Stimulated activated naive CD8-positive, alpha-beta T cell treated with anti-CD3 and anti-CD28 coated beads, Interleukin-15, amount 100 ng/mL, for 72 hours (primary cell): Measurements from ENCODE around the gene WARS2.
"Not testable (repeated sequence)": the region's sequence is repeated elsewhere in the genome, so short reads cannot be mapped to it uniquely, and the experiment has no call there.

ENCODE experiments used
- ATAC-seq: fragments of 150-1000 bp; cut with Tn5 transposase; 2 replicates; pipeline ENCODE4 v1.10.0; 2021; ENCODE audit warnings: mild to moderate bottlenecking, moderate library complexity
- DNase-seq, 2 donors: peaks; one replicate each; pipeline ENCODE4 v3.0.0; 2021 to 2022
- H3K27ac Mint-ChIP-seq, 2 donors: one replicate each; pipeline ENCODE4 v1.8.0; 2022; ENCODE audit warnings: mild to moderate bottlenecking in 2 of 2, mixed read lengths in 2 of 2, moderate library complexity in 2 of 2
- H3K27me3 Mint-ChIP-seq: one replicate; pipeline ENCODE4 v1.8.0; 2022; ENCODE audit warnings: mixed read lengths
- H3K4me1 Mint-ChIP-seq: one replicate; pipeline ENCODE4 v1.8.0; 2022; ENCODE audit warnings: mild to moderate bottlenecking, mixed read lengths
- H3K4me3 Mint-ChIP-seq, 2 donors: one replicate each; pipeline ENCODE4 v1.8.0; 2022; ENCODE audit warnings: mild to moderate bottlenecking in 2 of 2, mixed read lengths in 2 of 2, moderate library complexity in 1 of 2
- H3K9me3 Mint-ChIP-seq, 2 donors: one replicate each; pipeline ENCODE4 v1.8.0; 2022; ENCODE audit warnings: mixed read lengths in 2 of 2

WARS2 gene

DNA sequence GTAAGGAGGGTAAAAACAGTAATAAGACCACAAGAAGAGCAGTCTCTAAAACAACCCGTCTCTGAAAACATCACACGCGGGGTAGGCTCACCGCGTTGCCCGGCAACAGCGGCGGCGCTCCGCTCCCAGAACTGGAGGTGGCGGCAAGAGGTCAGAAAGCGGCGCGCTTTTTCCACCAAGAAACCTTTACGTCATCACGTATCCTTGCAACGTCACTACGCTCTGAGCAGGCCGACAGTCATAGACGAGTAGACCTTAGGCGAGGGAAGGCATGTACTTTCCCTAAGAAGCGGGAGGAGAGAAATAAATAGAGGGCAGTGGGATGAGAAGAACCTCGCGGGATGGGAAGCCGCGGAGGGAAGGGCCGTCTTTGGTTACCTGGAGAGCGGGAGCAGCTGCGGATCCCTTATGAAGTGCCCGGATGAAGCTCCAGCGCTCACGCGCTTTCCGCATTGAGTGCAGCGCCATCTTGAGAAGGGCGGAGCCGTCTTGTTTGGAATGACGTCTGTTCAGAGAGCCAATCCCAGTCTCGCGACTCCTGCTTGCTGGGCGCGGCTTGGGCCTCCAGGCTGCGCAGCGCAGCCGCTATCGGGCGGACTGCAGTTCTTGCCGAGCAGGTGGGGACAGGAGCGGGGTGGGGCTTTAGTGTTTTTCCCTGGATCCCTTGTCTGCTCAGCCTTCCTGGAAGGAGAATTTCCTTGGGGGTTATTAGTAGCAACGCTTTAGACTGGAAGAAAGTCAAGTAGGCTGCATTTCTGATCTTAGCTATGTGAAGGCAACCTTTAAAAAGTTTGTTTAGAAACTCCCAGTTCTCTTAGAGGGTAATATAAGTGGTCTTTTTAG lies at the start of gene WARS2:
Gene WARS2, minus strand, starts transcription at position 477 of the 843 bp plus-strand sequence. Its CDS starts 9 bp downstream, at position 468.
- no peaks in the 10 kb centered on the region for H3K27me3 Mint-ChIP-seq
- ATAC-seq (peak; percentile 94), DNase-seq (peak; percentile 93 to 95)
- H3K4me1 Mint-ChIP-seq = peaks cover 20% of the 10 kb centered on the region
- no peak within 1 kb of the TSS for H3K27ac Mint-ChIP-seq
- no peak within 1 kb of the TSS for H3K4me3 Mint-ChIP-seq
- H3K9me3 Mint-ChIP-seq = no peaks in the 10 kb centered on the region

DNA sequence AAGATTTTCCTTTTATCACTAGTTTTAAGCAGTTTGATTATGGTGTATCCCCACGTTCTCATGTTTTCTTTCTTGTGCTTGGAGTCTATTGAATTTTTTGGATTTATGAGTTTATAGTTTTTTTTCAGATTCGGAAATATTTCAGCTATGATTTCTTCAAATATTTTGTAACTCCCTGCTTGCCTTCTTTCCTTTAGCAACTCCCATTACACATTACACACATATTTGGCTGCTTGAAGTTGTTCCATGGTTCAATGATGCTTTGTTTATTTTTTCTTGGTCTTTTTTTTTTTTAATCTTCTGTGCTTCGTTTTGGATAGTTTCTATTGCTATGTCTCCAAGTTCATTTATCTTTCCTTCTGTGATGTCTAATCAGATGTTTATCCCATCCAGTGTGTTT lies 48.5 kb upstream of the WARS2 start:
- no peaks in the 10 kb centered on the region for H3K27me3 Mint-ChIP-seq
- ATAC-seq = no peak
- DNase-seq = no peak
- peaks cover 4 to 8% of the 10 kb centered on the region in 2 donors for H3K9me3 Mint-ChIP-seq
- no peaks in the 10 kb centered on the region for H3K4me1 Mint-ChIP-seq
- no peak overlapping the region for H3K4me3 Mint-ChIP-seq
- H3K27ac Mint-ChIP-seq = no peak overlapping the region

DNA sequence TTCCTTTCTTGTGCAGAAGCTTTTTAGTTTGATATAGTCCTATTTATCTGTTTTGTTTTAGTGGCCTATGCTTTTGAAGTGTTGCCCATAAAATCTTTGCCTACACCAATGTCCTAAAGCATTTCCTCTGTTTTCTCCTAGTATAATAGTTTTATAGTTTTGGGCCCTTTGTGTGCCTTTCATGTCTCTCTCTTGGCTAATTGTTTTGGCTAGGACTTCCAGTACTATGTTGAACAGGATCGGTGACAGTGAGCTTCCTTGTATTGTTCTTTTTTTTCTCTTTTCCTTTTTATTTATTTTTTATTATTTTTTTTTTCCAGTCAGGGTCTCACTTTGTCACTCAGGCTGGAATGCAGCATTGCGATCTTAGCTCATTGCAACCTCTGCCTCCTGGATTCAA lies 47.0 kb upstream of the WARS2 start:
- Mint-ChIP-seq H3K4me1 (no peaks in the 10 kb centered on the region), H3K27ac (no peak overlapping the region), H3K27me3 (no peaks in the 10 kb centered on the region), H3K9me3 (peaks cover 4 to 8% of the 10 kb centered on the region in 2 donors), H3K4me3 (no peak overlapping the region)
- DNase-seq (no peak), ATAC-seq (no peak)

GRCh38 chr1:119186471-119186870 lies 46.0 kb upstream of the WARS2 start:
- H3K9me3 Mint-ChIP-seq = peaks cover 4 to 15% of the 10 kb centered on the region in 2 donors
- H3K4me3 Mint-ChIP-seq = no peak overlapping the region
- H3K27ac Mint-ChIP-seq = no peak overlapping the region
- H3K4me1 Mint-ChIP-seq = no peaks in the 10 kb centered on the region
- DNase-seq (no peak), ATAC-seq (no peak)
- H3K27me3 Mint-ChIP-seq = no peaks in the 10 kb centered on the region

DNA sequence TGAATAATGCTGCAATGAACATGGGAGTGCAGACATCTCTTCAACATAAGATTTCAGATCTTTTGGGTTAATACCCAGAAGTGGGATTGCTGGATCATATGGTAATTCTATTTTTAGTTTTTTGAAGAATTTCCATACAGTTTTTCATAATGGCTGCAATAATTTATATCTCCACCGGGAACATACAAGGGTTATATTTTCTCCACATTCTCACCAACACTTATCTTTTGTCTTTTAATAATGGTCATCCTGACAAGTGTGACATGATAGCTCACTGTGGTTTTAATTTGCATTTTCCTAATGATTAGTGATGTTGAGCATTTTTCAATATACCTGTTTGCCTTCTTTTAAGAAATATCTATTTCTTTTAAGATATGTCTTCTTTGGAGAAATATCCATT lies 44.5 kb upstream of the WARS2 start:
- Mint-ChIP-seq H3K27me3 (no peaks in the 10 kb centered on the region), H3K27ac (no peak overlapping the region), H3K4me3 (no peak overlapping the region), H3K9me3 (peaks cover 10 to 15% of the 10 kb centered on the region in 2 donors), H3K4me1 (no peaks in the 10 kb centered on the region)
- DNase-seq (no peak), ATAC-seq (no peak)

- Mint-ChIP-seq H3K27me3 (no peaks in the 10 kb centered on the region), H3K4me3 (no peak overlapping the region), H3K27ac (no peak overlapping the region), H3K4me1 (no peaks in the 10 kb centered on the region), H3K9me3 (peaks cover 22 to 24% of the 10 kb centered on the region in 2 donors)
- DNase-seq = no peak
- no peak for ATAC-seq
These were observed 40.8 kb upstream of the WARS2 start for GRCh38 chr1:119181218-119181617.

DNA sequence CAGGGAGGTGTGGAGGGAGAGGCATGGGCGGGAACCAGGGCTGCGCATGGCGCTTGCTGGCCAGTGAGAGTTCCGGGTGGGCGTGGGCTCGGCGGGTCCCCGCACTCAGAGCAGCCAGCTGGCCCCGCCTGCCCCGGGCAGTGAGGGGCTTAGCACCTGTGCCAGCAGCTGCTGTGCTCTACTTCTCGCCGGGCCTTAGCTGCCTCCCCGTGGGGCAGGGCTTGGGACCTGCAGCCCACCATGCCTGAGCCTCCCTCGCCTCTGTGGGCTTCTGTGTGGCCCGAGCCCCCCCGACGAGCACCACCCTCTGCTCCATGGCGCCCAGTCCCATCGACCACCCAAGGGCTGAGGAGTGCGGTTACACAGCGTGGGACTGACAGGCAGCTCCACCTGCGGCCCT lies 38.6 kb upstream of the WARS2 start:
- Mint-ChIP-seq H3K9me3 (peaks cover 22 to 24% of the 10 kb centered on the region in 2 donors), H3K27me3 (no peaks in the 10 kb centered on the region), H3K4me3 (no peak overlapping the region), H3K27ac (no peak overlapping the region), H3K4me1 (no peaks in the 10 kb centered on the region)
- DNase-seq (no peak), ATAC-seq (no peak)

- not testable (repeated sequence) for DNase-seq, H3K27me3 Mint-ChIP-seq, H3K4me1 Mint-ChIP-seq, ATAC-seq, H3K27ac Mint-ChIP-seq, H3K4me3 Mint-ChIP-seq
- peaks cover 10 to 28% of the 10 kb centered on the region in 2 donors for H3K9me3 Mint-ChIP-seq
These were observed 32.5 kb upstream of the WARS2 start for GRCh38 chr1:119172927-119173326.

DNA sequence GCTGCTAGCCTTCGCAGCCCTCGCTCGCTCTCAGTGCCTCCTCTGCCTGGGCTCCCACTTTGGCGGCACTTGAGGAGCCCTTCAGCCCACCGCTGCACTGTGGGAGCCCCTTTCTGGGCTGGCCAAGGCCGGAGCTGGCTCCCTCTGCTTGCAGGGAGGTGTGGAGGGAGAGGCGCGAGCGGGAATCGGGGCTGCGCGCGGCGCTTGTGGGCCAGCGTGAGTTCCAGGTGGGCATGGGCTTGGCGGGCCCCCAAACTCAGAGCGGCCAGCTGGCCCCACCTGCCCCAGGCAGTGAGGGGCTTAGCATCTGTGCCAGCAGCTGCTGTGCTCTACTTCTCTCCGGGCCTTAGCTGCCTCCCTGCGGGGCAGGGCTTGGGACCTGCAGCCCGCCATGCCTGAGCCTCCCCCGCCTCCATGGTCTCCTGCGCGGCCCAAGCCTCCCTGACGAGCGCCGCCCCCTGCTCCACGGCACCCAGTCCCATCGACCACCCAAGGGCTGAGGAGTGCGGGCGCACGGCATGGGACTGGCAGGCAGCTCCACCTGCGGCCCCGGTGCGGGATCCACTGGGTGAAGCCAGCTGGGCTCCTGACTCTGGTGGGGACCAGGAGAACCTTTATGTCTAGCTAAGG lies 31.0 kb upstream of the WARS2 start:
- ATAC-seq, DNase-seq, H3K27ac Mint-ChIP-seq, H3K4me3 Mint-ChIP-seq, H3K4me1 Mint-ChIP-seq, H3K27me3 Mint-ChIP-seq: not testable (repeated sequence)
- peaks cover 0 to 20% of the 10 kb centered on the region in 2 donors for H3K9me3 Mint-ChIP-seq

DNA sequence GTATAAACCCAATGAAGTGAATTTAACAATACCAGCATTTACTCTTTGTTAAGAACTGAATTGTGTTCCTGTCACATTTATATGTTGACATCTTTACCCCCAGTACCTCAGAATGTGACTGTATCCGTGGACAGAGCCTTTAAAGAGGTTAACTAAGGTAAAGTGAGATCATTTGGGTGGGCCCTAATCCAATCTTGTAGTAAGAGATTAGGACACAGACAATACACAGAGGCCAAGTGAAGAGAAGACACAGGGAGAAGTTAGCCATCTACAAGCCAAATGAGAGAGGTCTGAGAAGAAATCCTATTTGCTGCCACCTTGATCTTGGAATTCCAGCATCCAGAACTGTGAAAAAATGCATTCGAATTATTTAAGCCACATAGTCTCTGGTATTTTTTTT lies 22.9 kb upstream of the WARS2 start:
- no peaks in the 10 kb centered on the region for H3K4me1 Mint-ChIP-seq
- no peak for DNase-seq
- H3K4me3 Mint-ChIP-seq = no peak overlapping the region
- no peaks in the 10 kb centered on the region for H3K9me3 Mint-ChIP-seq
- no peak overlapping the region for H3K27ac Mint-ChIP-seq
- no peak for ATAC-seq
- H3K27me3 Mint-ChIP-seq = no peaks in the 10 kb centered on the region

DNA sequence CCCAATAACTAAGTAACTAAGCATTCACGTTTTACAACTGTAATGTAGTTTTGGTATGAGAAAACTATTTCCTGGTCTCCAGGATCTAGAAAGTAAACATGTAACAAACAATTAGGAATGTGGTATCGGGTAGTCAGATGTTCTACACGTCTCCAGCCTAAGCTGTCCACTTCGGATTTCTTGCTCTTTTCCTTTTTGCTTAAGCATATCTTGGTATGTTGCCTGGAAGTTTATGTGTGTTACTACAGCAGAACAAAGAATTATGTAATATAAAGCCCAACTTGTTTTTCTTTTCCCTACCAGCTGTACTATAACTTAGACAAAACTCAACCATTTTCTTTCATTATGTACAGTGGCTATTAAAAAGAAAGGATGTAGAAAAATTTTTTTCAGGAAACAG lies 20.4 kb upstream of the WARS2 start:
- H3K27ac Mint-ChIP-seq = no peak overlapping the region
- H3K27me3 Mint-ChIP-seq = no peaks in the 10 kb centered on the region
- no peak overlapping the region for H3K4me3 Mint-ChIP-seq
- no peaks in the 10 kb centered on the region for H3K9me3 Mint-ChIP-seq
- no peak for ATAC-seq
- H3K4me1 Mint-ChIP-seq = peaks cover 3% of the 10 kb centered on the region
- DNase-seq = no peak

DNA sequence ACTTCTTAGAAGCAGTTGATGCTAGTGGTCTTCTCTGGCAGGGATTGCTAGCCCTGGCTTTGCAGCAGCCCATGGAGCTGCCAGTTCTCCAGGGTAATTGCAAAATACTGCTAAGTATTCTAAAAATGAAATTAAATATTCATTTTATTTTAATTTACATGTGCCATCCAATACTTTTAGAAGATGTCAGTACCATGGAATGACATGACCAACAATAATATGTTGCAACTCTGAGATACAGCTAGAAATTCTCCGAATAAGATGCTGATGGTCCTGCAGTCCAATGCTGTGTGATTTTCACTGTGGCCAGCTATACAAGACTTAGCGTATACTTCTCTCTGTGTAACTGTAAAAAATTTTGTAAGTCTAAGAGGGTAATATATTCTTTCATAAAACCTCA lies 20.0 kb upstream of the WARS2 start:
- Mint-ChIP-seq H3K9me3 (no peaks in the 10 kb centered on the region), H3K27ac (no peak overlapping the region), H3K4me3 (no peak overlapping the region), H3K4me1 (peaks cover 6% of the 10 kb centered on the region), H3K27me3 (no peaks in the 10 kb centered on the region)
- ATAC-seq (no peak), DNase-seq (no peak)

- H3K4me3 Mint-ChIP-seq = no peak overlapping the region
- no peak overlapping the region for H3K27ac Mint-ChIP-seq
- no peak for ATAC-seq
- H3K27me3 Mint-ChIP-seq = no peaks in the 10 kb centered on the region
- H3K4me1 Mint-ChIP-seq = peaks cover 9% of the 10 kb centered on the region
- no peaks in the 10 kb centered on the region for H3K9me3 Mint-ChIP-seq
- DNase-seq = no peak
These were observed 19.5 kb upstream of the WARS2 start for GRCh38 chr1:119159966-119160365.

- no peak overlapping the region for H3K4me3 Mint-ChIP-seq
- peak overlapping the region in 1 of 2 donors; percentile 27 for H3K27ac Mint-ChIP-seq
- ATAC-seq = no peak
- H3K4me1 Mint-ChIP-seq = peaks cover 15% of the 10 kb centered on the region
- no peaks in the 10 kb centered on the region for H3K27me3 Mint-ChIP-seq
- peaks cover 0 to 4% of the 10 kb centered on the region in 2 donors for H3K9me3 Mint-ChIP-seq
- DNase-seq = no peak
These were observed 18.7 kb upstream of the WARS2 start for GRCh38 chr1:119159111-119159510.

DNA sequence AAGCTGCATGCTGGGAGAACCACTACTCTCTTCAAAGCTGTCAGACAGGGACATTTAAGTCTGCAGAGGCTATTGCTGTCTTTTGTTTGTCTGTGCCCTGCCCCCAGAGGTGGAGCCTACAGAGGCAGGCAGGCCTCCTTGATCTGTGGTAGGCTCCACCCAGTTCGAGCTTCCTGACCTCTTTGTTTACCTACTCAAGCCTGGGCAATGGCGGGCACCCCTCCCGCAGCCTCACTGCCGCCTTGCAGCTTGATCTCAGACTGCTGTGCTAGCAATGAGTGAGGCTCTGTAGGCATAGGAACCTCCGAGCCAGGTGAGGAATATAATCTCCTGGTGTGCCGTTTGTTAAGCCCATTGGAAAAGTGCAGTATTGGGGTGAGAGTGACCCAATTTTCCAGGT lies 16.3 kb upstream of the WARS2 start:
- not testable (repeated sequence) for H3K4me3 Mint-ChIP-seq, DNase-seq, ATAC-seq, H3K27ac Mint-ChIP-seq, H3K9me3 Mint-ChIP-seq, H3K27me3 Mint-ChIP-seq
- peaks cover 18% of the 10 kb centered on the region for H3K4me1 Mint-ChIP-seq

DNA sequence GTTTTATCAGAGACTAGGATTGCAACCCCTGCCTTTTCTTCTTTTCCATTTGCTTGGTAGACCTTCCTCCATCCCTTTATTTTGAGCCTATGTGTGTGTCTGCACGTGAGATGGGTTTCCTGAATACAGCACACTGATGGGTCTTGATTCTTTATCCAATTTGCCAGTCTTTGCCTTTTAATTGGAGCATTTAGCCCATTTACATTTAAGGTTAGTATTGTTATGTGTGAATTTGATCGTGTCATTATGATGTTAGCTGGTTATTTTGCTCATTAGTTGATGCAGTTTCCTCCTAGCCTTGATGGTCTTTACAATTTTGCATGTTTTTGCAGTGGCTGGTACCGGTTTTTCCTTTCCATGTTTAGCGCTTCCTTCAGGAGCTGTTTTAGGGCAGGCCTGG lies 14.6 kb upstream of the WARS2 start:
- peaks cover 18% of the 10 kb centered on the region for H3K4me1 Mint-ChIP-seq
- not testable (repeated sequence) for H3K27ac Mint-ChIP-seq, H3K4me3 Mint-ChIP-seq, H3K9me3 Mint-ChIP-seq, ATAC-seq, DNase-seq, H3K27me3 Mint-ChIP-seq
